ENCODE data around the gene AVPR2. TPM values are rescaled to one million over a fixed set of nuclear protein-coding genes. Genes with fewer than 3 reads are reported as not detected.

Gene AVPR2
- polyA plus RNA-seq, 1 donor from 2014 or later = not detected

GRCh38 chrX:153948002-153948466 is 43.6 kb downstream of the AVPR2 start:
- no peaks in the 10 kb centered on the region for H3K27me3 ChIP-seq (ENCODE audit: insufficient read depth, low read depth, low read length)
- H2AFZ ChIP-seq (ENCODE audit: low read depth, low read length) = no peak overlapping the region
- H3K9me2 ChIP-seq (ENCODE audit: insufficient read depth, low read length) = no peaks in the 10 kb centered on the region
- H3K36me3 ChIP-seq (ENCODE audit: insufficient read depth, low read length) = no peaks in the 10 kb centered on the region
- H4K20me1 ChIP-seq (ENCODE audit: insufficient read depth) = no peaks in the 10 kb centered on the region
- TF ChIP-seq TAF1 (IDR thresholded peaks at IDR 0.05; ENCODE audit: low read depth) (no peak), EP300 (conservative IDR thresholded peaks at IDR 0.05; ENCODE audit: poor library complexity, severe bottlenecking) (no peak), RAD21 (conservative IDR thresholded peaks at IDR 0.05) (no peak), SMC3 (conservative IDR thresholded peaks at IDR 0.05; ENCODE audit: poor library complexity) (no peak), POLR2AphosphoS5 (IDR thresholded peaks at IDR 0.05) (no peak), CTCF (IDR thresholded peaks at IDR 0.05; ENCODE audit: poor library complexity, severe bottlenecking) (no peak), MXI1 (conservative IDR thresholded peaks at IDR 0.05; ENCODE audit: poor library complexity, severe bottlenecking) (no peak), EZH2 (IDR thresholded peaks at IDR 0.05; ENCODE audit: borderline replicate concordance, insufficient read depth, low read length, poor library complexity, severe bottlenecking) (no peak)
- TF ChIP-seq, protein P1, sequence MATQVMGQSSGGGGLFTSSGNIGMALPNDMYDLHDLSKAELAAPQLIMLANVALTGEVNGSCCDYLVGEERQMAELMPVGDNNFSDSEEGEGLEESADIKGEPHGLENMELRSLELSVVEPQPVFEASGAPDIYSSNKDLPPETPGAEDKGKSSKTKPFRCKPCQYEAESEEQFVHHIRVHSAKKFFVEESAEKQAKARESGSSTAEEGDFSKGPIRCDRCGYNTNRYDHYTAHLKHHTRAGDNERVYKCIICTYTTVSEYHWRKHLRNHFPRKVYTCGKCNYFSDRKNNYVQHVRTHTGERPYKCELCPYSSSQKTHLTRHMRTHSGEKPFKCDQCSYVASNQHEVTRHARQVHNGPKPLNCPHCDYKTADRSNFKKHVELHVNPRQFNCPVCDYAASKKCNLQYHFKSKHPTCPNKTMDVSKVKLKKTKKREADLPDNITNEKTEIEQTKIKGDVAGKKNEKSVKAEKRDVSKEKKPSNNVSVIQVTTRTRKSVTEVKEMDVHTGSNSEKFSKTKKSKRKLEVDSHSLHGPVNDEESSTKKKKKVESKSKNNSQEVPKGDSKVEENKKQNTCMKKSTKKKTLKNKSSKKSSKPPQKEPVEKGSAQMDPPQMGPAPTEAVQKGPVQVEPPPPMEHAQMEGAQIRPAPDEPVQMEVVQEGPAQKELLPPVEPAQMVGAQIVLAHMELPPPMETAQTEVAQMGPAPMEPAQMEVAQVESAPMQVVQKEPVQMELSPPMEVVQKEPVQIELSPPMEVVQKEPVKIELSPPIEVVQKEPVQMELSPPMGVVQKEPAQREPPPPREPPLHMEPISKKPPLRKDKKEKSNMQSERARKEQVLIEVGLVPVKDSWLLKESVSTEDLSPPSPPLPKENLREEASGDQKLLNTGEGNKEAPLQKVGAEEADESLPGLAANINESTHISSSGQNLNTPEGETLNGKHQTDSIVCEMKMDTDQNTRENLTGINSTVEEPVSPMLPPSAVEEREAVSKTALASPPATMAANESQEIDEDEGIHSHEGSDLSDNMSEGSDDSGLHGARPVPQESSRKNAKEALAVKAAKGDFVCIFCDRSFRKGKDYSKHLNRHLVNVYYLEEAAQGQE (IDR thresholded peaks at IDR 0.05; ENCODE audit: borderline replicate concordance) = no peak
- H3K4me3 ChIP-seq (ENCODE audit: low read length) = no peak overlapping the region
- H3K79me2 ChIP-seq (replicated peaks; ENCODE audit: insufficient read depth, low read length) = no peaks in the 10 kb centered on the region
- H3K4me2 ChIP-seq (ENCODE audit: low read length) = no peak overlapping the region
- no peaks in the 10 kb centered on the region for H3K9me3 ChIP-seq (ENCODE audit: low read length)
- H3K27ac ChIP-seq (ENCODE audit: low read length) = no peak overlapping the region
- H3K9ac ChIP-seq (ENCODE audit: low read length) = no peak overlapping the region
- H3F3A ChIP-seq (ENCODE audit: insufficient read depth, low read length, poor library complexity, severe bottlenecking) = no peaks in the 10 kb centered on the region

- H3K27ac ChIP-seq (ENCODE audit: low read length) = no peak overlapping the region
Observed at GRCh38 chrX:153948847-153949805, 44.7 kb downstream of the AVPR2 start.

More at GRCh38 chrX:153948847-153949805, 44.7 kb downstream of the AVPR2 start:
- Histone ChIP-seq H3K79me2 (replicated peaks; ENCODE audit: insufficient read depth, low read length) (no peaks in the 10 kb centered on the region), H3F3A (ENCODE audit: insufficient read depth, low read length, poor library complexity, severe bottlenecking) (no peaks in the 10 kb centered on the region), H3K36me3 (ENCODE audit: insufficient read depth, low read length) (no peaks in the 10 kb centered on the region), H3K27me3 (ENCODE audit: insufficient read depth, low read depth, low read length) (no peaks in the 10 kb centered on the region), H3K9me2 (ENCODE audit: insufficient read depth, low read length) (no peaks in the 10 kb centered on the region), H4K20me1 (ENCODE audit: insufficient read depth) (no peaks in the 10 kb centered on the region), H2AFZ (ENCODE audit: low read depth, low read length) (no peak overlapping the region), H3K4me3 (ENCODE audit: low read length) (no peak overlapping the region), H3K4me2 (ENCODE audit: low read length) (no peak overlapping the region), H3K9ac (ENCODE audit: low read length) (no peak overlapping the region), H3K9me3 (ENCODE audit: low read length) (no peaks in the 10 kb centered on the region)
- TF ChIP-seq EZH2 (IDR thresholded peaks at IDR 0.05; ENCODE audit: borderline replicate concordance, insufficient read depth, low read length, poor library complexity, severe bottlenecking) = no peak
- no peak for TF ChIP-seq CTCF (IDR thresholded peaks at IDR 0.05; ENCODE audit: poor library complexity, severe bottlenecking)
- TF ChIP-seq RAD21 (conservative IDR thresholded peaks at IDR 0.05) = no peak
- TF ChIP-seq TAF1 (IDR thresholded peaks at IDR 0.05; ENCODE audit: low read depth) = no peak
- TF ChIP-seq, protein P1 (IDR thresholded peaks at IDR 0.05; ENCODE audit: borderline replicate concordance) = no peak
- TF ChIP-seq SMC3 (conservative IDR thresholded peaks at IDR 0.05; ENCODE audit: poor library complexity) = no peak
- TF ChIP-seq POLR2AphosphoS5 (IDR thresholded peaks at IDR 0.05) = no peak
- no peak for TF ChIP-seq MXI1 (conservative IDR thresholded peaks at IDR 0.05; ENCODE audit: poor library complexity, severe bottlenecking)
- TF ChIP-seq EP300 (conservative IDR thresholded peaks at IDR 0.05; ENCODE audit: poor library complexity, severe bottlenecking) = no peak

Measured in neural cell (in vitro differentiated cells).